GM21367 (cell line): ENCODE data around the gene WWC2.

ENCODE experiments used
- ATAC-seq: cut with Tn5 transposase; IDR thresholded peaks from one replicate; pipeline ENCODE4 v1.9.1; 2021; ENCODE audit not compliant: unreplicated experiment

Gene WWC2

DNA sequence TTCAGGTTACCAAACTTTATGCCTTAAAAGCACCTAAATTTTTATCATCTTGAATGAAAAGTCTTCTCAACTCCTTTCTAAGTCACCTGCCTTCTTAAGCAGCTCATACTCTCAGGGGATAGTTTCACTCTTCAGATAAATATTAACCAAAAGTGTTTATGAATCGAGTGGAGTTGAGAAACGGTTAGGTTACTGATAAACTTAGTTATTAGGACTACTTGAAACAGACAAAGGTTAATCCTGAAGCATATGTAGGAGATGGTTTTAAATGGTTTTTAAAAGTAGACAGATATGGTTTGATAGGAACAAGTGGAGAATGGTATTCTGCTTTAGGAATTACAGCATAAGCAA lies 188.2 kb downstream of the WWC2 start:
- peak; percentile 59 for ATAC-seq

DNA sequence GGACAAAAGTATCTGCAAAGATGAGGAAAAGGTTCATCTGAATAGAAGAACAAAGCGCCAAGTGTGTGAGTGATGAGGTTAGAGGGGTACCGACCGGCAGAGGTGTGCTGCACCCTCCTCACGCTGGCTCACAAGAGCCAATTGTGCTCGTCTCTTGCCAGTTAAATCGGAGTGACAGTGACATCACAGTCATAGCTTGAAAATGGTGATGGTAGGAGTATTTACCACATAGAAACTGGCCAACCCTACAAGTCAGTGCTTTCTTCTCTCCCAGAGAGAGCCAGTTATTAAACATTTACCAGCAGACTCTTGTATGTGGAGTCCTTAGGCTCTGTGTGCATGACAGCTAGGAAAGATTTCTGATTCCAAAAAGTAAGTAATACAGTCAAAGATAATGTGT lies 188.6 kb downstream of the WWC2 start:
- peak; percentile 56 for ATAC-seq

DNA sequence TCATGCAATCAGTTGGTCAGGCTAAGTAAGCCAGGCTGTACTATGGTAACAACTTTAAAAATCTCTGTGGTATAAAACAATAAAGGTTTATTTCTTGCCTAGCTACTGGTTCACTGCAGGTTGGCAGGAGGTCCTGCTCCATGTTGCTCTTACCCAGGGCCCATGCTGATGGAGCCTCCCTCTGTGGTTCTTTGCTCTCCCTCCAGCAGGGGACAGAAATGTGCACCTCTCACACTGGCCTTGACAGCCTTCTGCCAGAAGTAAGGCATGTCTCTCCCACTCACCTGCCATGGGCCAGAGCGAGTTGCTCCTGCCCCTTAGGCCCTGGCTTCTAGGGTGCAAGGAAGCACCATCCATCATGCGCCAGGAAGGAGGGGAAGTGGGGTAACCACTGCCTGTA lies 189.9 kb downstream of the WWC2 start:
- ATAC-seq: no peak

DNA sequence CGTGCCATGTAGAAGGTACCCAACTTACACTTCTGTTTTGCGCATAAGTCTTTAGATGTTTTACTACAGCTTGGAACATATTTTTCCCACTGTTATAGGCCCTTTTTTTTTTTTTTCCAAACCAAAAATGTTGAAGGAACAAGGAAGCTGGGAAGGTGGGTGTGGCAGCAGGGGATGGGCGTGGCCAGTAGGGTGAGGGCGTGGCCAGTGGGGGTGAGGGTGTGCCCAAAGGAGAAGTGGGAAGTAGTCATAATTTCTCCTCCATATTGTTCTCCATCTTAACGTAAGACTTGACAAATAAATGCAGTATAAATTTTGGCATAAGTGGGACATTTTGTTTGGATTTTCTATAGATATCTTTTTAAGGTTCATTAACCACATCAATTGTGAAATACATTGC lies 190.6 kb downstream of the WWC2 start:
- ATAC-seq: no peak

DNA sequence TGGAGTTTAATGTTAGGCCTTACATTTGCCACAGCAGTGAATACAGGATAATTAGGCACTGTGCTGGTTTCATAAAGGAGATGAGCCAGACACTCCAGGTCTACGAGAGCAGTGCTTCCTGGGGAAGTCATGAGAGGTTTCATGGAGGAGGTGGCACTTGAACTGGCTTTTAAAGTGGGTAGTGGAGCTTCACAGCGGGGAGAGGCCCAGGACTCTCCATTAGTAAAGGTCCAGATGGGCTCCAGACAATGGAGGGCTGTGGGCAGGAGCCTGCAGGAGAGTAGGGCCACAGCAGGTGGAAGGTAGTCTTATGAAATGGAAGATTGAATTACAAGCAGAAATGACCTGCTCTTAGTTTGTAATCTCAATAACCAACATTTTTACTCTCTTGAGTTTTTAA lies 192.0 kb downstream of the WWC2 start:
- no peak for ATAC-seq

DNA sequence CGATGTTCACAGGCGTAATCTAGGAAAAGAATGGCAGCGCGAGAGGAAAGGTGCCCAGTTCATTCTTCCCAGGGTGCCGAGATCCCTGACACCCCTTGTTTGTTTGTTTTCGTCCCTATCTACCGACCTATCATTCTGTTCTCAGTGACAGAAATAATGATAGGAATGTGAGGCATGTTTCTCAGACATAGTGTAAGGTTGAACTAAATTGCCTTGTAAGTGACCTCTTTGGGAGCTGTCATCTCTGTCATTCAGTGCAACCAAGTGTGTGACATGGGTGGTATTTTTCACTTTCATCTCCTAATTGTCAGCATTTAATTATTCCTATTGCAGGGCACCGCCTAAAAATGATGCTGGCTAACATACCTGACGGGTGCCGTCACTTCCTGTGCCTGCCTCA lies 196.7 kb downstream of the WWC2 start:
- no peak for ATAC-seq

DNA sequence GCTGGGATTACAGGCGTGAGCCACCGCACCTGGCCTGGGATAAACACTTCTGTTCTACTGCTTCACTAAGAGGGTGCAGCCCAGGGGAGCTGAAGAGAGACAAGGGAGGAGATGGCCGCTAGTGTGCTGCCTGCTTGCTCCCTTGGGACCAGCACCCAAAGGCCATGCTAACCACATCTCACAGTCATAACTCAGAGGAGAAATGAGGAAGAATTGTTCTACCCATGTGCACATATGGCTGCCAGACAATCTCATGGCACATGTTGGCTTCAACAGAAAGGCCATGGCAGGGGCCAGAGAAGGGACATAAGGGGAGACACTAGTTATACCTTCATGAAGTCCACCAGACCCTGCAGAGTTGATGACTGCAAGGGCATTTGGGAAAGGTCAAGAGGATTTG lies 198.6 kb downstream of the WWC2 start:
- ATAC-seq: peak; percentile 59

DNA sequence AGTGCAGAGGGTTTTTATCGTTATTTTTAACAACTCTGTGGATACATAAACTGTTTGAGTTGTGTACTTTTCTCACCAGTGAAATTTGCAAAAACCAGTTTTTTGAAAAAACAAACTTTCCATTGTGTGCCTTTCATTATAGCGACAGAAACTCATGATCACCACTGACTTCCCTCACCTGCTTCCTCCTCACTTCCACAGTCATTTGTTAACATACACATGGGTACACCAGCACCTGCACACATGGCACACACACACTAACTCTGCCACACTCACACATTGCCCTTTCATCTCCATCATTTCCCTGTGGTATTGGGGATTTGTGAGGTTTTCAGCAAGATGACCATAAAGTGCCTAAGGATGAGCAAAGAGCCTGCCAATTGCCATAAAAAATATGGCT lies 200.4 kb downstream of the WWC2 start:
- ATAC-seq: no peak

DNA sequence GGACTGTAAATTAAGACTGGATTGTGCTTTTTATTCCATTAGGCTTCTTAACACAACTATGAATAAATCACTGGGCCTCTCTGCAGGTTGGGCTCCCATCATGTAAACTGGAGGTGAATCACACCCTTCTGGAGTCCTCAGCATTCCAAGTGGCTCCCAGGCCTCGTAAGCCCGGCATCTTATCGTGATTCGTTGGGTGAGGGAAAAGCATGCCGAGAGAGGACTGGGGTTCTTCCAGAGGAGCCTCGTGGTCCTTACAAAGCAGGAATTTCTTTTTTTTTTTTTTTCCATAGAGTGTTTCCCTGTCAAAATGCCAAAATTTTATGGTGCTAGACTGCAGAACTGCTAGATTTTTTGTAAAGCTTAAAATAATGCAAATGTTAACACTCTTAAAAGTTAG lies 201.0 kb downstream of the WWC2 start:
- no peak for ATAC-seq

DNA sequence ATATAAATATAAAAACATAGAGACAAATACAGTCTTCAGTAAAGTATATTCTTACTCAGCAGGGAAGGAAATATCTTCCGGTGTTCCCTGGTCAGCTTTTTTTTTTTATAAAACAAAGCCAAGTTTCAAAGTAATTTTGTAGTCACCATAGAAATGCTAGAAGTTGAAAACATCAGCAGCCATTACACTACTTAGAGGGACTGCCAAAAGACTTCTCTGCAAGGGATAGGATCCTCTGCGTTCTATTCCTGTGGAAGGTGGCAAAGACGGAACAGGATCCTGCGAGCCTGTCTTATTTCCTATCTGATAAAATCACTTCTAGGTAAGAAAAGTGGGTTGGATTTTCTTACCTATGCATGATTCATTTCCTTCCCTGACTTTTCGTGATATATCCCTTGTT lies 201.6 kb downstream of the WWC2 start:
- ATAC-seq: no peak

DNA sequence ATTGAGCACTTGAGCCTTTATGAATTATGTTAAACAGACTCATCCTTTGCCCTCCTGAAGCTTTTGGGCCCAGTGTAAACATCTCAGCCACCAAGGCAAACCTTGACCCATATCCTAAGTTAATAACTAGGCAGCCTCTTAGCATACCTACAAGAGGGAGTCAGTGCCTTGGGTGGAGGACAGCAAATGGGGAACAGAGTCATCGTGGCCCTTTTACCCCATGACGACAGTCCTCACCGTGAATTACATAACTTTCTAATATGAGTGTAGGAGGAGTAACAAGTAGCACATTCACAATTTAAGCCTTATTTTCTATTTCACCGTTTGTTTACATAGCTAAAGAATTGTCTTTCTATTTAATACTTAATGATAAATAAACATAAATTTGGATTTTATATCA lies 204.2 kb downstream of the WWC2 start:
- ATAC-seq: no peak

DNA sequence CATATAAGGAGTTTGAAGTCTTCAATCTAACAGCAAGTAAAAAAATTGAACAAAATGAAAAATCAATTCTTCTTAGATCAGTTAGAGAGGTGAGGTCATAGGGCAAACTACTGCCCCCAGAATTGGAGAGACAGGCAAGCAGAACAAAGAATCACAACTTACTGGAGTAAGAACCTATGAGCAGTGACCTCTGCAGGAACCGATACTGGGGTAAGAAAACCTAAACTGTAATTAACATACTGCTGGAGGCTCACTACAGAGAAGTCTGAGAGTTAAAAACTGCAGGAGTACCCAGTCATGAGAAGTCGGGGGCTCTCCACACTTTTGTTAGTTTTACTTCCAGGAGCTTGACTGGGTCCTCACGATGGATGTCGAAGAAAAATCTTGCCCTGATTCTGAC lies 205.0 kb downstream of the WWC2 start:
- ATAC-seq: peak; percentile 45

DNA sequence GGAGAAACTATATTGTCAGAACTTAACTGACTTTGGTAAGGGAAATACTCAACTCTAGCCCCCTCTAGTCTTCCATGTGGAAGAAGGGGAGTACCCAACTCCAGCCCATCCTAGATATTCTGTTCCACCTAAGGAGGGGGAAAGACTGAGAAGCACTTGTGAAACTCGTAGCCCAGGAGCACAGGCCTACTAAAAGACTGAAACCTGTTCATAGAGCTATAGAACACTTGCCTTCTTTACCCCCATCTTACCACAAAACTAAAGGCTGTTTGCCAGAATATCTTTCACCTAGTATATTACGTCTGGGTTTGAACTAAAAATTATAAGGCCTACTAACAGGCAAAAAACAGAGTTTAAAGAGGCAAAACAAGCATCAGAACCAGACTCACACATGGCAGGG lies 205.5 kb downstream of the WWC2 start:
- no peak for ATAC-seq

DNA sequence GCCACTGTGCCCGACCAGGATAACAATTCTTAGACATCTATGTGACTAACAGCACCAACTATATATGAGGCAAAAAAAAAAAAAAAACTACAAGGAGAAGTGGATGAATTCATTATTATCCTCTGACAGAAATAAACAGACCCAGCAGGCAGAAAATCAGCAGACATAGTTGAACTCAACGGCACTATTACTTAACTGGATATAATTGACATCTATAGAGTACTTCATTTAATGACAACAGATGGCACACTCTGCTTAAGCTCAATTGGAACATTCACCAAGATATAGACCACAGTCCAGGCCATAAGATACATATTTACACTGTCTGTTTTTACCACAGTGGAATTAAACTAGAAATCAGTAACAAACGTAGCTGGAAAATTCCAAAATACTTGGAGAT lies 207.8 kb downstream of the WWC2 start:
- ATAC-seq: no peak

DNA sequence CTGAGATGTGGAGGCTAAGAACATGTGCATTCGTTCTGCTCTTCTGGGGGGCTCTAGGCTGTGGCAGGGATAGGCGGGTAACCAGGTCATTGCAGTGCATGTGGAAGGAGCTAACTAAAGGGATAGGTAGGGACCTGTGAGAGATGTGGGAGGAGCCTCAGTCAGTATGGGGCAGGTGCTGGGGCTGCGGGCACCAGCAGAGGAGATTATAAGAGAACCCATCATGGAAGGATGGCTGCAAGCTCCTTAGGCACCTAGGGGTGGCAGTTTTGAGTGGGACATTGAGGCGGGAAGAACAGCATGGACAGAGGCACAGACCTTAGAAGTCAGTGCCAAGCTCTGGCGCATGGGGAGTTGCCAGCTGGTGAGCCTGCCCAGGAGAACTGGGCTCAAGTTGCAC lies 213.8 kb downstream of the WWC2 start:
- no peak for ATAC-seq

DNA sequence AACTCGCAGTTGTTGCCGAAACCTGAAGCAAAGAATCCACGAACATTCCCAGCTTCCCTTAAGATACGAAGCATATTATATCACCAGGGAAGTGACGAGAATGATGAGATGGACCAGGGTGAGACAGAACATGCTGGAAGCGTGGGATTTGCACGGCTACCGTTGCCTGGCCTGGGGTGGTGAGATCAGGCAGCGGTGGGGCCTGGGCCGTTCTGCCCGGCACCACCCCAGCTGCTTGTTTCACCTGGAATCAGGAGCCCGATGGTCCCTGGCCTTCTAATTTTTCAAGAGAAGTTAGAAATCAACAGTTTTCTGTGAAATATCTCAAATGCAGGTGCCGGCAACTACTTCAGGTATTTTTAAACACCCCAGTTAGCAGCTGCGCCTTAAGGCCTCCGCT lies 215.3 kb downstream of the WWC2 start:
- no peak for ATAC-seq

DNA sequence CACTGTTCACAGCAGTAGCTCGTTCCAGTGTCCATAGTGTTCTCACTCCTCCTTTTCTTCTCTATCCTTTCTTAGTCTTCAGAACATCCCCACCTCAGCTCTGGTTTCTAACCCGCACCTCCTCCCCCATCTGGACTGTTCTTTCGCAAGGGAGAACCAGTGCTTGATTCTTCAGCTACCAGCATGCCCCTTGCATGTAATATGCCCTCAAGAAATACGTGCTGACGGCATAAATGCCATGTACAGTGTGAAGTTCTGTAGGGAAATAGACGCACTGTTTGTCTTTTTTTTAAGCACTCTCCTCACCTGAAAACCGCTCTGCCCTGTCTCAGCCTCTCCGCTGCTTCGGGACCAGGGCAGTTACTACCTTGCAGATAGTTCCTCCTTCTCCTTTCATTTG lies 215.7 kb downstream of the WWC2 start:
- ATAC-seq: no peak

DNA sequence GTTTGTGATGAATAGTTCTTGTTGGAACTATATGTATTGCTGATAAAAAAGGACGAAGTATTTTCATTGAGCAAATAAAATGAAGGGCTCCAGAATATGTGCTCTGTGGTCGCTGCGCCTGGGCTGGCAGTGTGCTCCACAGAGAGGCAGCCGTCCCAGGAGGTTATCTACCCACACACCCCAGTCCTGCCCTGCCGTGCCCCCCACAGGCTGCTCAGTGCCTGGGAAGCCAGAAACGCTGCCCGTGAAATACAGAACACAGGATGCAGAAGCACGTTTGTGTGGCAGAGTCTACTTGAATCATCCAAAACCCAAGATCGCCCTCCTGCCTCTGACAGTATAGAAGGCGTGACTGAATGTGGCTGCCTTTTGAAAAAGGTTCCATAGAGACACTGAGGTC lies 219.6 kb downstream of the WWC2 start:
- ATAC-seq: no peak

DNA sequence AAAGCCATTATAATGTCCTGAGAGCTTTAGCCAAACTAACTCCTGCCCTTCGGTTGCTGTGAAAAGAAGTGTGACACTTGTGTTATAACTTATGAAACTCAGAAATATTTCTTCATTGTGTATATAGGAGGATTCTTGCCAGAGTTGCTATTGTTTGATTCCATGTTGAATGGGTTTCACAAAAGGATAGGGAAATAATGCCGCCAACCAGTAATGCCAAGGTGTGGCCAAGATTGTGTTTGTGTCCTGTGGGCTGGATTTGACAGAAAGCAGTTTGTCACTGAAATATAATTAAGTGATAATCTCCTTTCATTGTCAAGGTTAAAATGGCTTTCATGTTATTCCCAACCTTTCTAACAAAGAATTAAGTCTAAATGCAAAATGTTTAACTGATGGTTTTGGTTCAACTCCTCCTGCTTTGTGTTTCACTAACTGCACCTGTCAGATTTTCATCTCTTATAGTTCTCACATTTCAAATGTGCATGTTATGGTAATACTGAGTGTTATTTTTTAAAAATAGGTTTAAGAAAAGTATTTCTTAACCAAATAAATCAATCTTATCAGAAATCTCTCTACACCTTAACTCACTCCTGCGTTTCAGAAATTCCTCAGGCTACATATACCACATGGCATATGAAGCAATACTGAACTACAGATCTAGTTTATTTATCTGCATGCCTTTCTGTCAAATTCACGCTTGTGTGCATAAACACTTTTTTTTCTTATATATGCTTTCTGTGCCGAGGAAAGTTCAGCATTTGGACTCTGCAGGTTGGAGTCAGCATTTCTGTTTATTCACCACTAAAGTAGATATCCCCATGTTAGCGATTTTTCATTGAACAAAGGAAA lies 221.4 kb downstream of the WWC2 start, which contains the start of gene CLDN22:
Gene CLDN22, minus strand, starts transcription at position 66 of the 849 bp plus-strand sequence. Its CDS starts 58 bp downstream, at position 8.
- ATAC-seq: no peak

DNA sequence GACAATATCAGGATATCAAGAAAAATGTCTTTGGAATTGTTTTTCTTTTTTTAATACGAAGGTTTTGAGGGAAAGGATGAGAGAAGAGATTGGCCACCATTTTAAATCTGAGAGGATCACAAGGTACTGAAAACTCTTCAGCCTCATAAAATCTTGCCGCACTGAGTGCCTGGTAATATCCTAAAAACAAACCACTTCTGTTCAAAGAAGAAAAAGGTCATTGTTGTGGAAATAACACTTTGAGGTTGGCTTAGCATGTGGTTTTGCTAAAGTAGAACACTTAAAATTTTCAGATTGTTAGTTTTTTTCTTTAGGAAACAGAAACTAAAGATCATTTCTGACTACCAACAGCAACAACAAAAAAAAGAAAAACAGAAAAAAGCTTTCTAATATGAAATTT lies 222.0 kb downstream of the WWC2 start:
- no peak for ATAC-seq

DNA sequence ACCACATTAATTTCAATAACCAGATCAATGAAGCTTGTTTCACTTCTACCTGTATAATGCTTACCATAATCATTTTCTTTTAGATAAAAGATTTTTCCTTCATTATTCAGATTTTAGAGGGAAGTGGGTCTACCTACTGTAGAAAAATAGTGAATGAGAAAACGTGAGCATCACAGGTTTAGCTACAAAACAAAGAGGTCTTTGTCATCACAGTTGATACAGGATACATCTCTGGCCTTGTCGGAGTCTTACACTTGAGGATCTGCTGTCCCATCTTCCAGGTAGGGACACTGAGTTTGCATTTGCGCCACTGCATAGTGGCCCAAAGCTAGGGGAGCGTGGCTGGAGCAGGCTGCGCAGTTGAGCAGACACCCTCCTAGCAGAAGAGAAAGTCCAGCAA lies 222.5 kb downstream of the WWC2 start:
- no peak for ATAC-seq

DNA sequence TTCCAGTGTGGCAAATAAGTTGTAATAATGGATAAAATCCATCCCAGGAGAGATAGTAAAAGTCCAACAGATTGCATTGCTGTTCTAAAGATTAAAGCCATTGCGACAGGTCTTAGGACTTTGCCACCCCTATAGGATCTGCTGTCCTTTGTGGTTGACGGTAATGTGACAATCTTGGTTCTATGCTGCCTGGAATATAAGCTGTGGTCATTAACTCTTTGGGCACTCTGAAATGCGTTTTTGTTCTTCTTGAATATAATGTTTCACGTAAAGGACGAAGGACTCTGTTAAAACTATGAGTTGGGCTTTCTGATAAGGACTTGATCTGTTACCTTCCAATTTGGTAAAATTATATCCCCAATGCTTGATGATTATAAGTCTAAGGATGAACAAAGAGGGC lies 223.3 kb downstream of the WWC2 start, which contains the start of gene CLDN24:
Gene CLDN24, minus strand, starts transcription at position 101 of the 400 bp plus-strand sequence. Its CDS starts 0 bp downstream, at position 101.
- ATAC-seq: no peak

DNA sequence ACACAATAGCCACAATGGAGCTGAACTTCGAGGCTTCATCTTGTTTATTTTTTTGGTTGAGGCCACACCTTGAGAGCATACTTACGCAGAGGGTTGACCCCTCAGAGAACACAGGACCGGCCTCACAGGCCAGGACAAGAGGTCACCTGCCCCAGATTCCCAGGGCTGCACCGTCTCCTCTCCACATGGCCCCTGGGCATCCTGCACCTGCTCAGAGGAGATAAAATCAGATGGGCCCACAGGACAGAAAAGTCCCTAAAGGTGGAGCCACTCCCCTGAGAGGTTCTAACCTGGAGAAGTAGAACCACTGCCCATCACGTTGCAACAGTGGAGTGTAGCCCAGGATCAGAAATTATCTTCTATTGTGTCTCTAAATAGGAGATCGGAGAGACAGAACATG lies 224.2 kb downstream of the WWC2 start:
- no peak for ATAC-seq
